Prostate gland (tissue), 2 donors: ENCODE data around the gene RNU5B-1. TPM values are rescaled to one million over a fixed set of nuclear protein-coding genes. Genes with fewer than 3 reads are reported as not detected.

Experiments
- DNase-seq: peaks from one replicate; pipeline ENCODE4 v3.0.0-alpha.2; 2019; ENCODE audit warnings: low spot score
- H3K27ac ChIP-seq, 2 donors: fragments of 200-600 bp; sonication (generic); 2 replicates each; pipeline ENCODE4 v1.5.1; 2017 to 2019
- H3K27me3 ChIP-seq: fragments of 200-600 bp; sonication (generic); replicated peaks from 2 replicates; pipeline ENCODE4 v1.5.1; 2019; ENCODE audit not compliant: insufficient read depth
- H3K36me3 ChIP-seq, 2 donors: fragments of 200-600 bp; sonication (generic); 1 replicate in 1 of 2; 2 replicates in 1 of 2; pipeline versions ENCODE4 v1.5.1 to v1.8.1; 2017 to 2019
- H3K4me1 ChIP-seq: fragments of 200-600 bp; sonication (generic); replicated peaks from 2 replicates; pipeline ENCODE4 v1.5.1; 2019
- H3K4me3 ChIP-seq, 2 donors: fragments of 200-600 bp; sonication (generic); 2 replicates each; pipeline ENCODE4 v1.5.1; 2017 to 2019
- H3K9me3 ChIP-seq: fragments of 200-600 bp; sonication (generic); 2 replicates; pipeline ENCODE4 v1.5.1; 2017
- CTCF ChIP-seq, 4 experiments: fragments of 200-600 bp in 2 of 4; fragments of 450-650 bp in 2 of 4; sonication (generic) in 2 of 4; IDR thresholded peaks; 1 replicate in 3 of 4; 2 replicates in 1 of 4; pipeline ENCODE4 v1.5.1; 2016 to 2019; ENCODE audit warnings: antibody characterized with exemption in 4 of 4, mild to moderate bottlenecking in 2 of 4, moderate library complexity in 2 of 4
- POLR2A ChIP-seq: fragments of 450-650 bp; IDR thresholded peaks from one replicate; pipeline ENCODE4 v1.6.1; 2016; ENCODE audit warnings: antibody characterized with exemption, mild to moderate bottlenecking
- POLR2AphosphoS5 ChIP-seq: sonication (generic); formaldehyde crosslinking; IDR thresholded peaks from one replicate; pipeline ENCODE4 v1.6.1; 2017; ENCODE audit warnings: antibody characterized with exemption
- WGBS: methylation state at CpG from one replicate; pipeline ENCODE4 v1.1.5; 2018; 5-methylcytosine and 5-hydroxymethylcytosine counted together
- intact Hi-C: fragments of 100-400 bp; cut with DNase I; formaldehyde crosslinking; loops from one replicate; pipeline ENCODE4 v1.14.2; 2022
- total RNA-seq, 2 donors: library from RNA; depleted of rRNA; stranded (reverse); fragments of >200 nt; gene quantifications; one replicate each; pipeline ENCODE4 v1.1.0, GENCODE V29; 2016

RNU5B-1 gene
- total RNA-seq, result not detected

DNA sequence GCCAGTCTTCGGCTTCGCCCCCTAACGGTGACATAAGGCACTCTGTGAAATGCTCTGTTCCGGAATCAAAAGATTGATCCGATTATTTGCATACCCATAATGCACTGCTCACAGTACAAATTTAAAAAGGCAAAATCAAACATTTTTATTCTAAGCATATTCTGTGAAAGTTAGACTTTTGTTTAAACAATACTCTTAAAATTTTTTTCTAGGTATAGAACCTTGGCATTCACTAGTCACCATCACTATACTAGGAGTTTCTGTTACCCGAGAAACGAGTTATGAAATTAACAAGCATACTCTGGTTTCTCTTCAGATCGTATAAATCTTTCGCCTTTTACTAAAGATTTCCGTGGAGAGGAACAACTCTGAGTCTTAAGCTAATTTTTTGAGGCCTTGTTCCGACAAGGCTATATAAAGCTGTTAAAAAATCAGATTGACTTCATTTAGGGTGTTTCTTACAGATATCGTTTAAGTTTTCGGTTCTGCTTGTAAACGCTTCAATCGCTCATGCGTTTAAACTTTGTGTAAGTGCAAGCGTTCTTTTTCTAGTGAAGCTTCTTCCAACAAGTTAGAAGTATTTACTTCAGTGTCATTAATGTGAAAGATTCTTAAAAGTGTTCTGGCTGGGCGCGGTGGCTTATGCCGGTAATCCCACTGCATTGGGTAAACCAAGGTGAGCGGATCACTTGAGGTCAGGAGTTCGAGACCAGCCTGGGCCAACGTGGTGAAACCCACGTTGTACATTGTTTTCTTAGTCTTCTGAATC lies at the start of gene RNU5B-1:
Gene RNU5B-1, plus strand, starts transcription at position 297 of the 769 bp plus-strand sequence.
- TF ChIP-seq POLR2AphosphoS5, result peak; percentile 89
- TF ChIP-seq POLR2A, result peak; percentile 88
- TF ChIP-seq CTCF (IDR thresholded peaks at IDR 0.05), result peak; percentile 61 to 88 (median 80)
- under 1% methylated on average over 24 of the region's 24 CpGs for WGBS
- Histone ChIP-seq H3K36me3 (no peaks in the 10 kb centered on the region), H3K27ac (peak within 1 kb of the TSS; percentile 84 to 87), H3K9me3 (no peaks in the 10 kb centered on the region), H3K27me3 (no peaks in the 10 kb centered on the region), H3K4me3 (peak within 1 kb of the TSS; percentile 40 to 45), H3K4me1 (no peaks in the 10 kb centered on the region)
- intact Hi-C loops, result no loop called here
- peak; percentile 66 for DNase-seq

- Histone ChIP-seq H3K36me3 (no peaks in the 10 kb centered on the region), H3K27me3 (no peaks in the 10 kb centered on the region), H3K9me3 (no peaks in the 10 kb centered on the region), H3K4me3 (no peak overlapping the region), H3K27ac (no peak overlapping the region), H3K4me1 (peaks cover 4% of the 10 kb centered on the region)
- intact Hi-C loops, result no loop called here
- 94% methylated on average over 1 of the region's 1 CpG for WGBS
- no peak for DNase-seq
- TF ChIP-seq POLR2AphosphoS5, result no peak
- TF ChIP-seq POLR2A, result no peak
- no peak for TF ChIP-seq CTCF (IDR thresholded peaks at IDR 0.05)
Observed at GRCh38 chr15:65254758-65255157, 49.7 kb upstream of the RNU5B-1 start.

DNA sequence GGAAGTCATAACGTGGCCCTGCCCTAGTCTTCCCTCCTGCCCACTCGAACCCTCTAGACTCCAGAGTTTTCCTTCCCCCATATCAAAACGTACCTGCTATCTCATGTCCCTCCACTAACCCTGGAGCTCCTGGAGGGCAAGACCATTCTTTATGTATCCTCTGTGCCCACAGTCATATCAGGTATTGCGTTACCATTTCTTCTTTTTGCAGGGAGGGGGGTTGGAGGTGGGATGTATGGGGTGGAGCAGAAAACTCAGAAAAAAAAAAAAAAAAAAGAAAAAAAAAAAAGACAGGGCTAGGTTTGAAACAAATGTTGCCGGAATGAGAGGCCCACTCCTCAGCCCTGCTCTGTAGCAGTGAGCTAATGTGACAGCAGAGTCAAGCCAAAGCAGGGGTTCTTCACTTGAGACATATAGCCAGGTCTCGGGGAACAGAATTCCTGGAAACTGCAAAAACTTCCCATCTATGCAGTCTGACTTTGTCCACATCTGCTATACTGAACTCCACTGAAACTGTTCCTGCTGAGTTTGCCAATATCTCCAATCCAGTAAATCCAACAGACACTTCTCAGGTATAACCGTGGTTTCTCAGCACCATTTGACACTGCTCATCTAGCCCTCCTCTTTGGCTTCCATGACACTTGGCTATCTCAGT lies 48.9 kb upstream of the RNU5B-1 start:
- Histone ChIP-seq H3K9me3 (no peaks in the 10 kb centered on the region), H3K36me3 (no peaks in the 10 kb centered on the region), H3K4me3 (no peak overlapping the region), H3K4me1 (peaks cover 4% of the 10 kb centered on the region), H3K27me3 (no peaks in the 10 kb centered on the region), H3K27ac (no peak overlapping the region)
- 92% methylated on average over 7 of the region's 7 CpGs for WGBS
- intact Hi-C loops, result no loop called here
- TF ChIP-seq CTCF (IDR thresholded peaks at IDR 0.05), result no peak
- no peak for TF ChIP-seq POLR2A
- TF ChIP-seq POLR2AphosphoS5, result no peak
- DNase-seq, result no peak

DNA sequence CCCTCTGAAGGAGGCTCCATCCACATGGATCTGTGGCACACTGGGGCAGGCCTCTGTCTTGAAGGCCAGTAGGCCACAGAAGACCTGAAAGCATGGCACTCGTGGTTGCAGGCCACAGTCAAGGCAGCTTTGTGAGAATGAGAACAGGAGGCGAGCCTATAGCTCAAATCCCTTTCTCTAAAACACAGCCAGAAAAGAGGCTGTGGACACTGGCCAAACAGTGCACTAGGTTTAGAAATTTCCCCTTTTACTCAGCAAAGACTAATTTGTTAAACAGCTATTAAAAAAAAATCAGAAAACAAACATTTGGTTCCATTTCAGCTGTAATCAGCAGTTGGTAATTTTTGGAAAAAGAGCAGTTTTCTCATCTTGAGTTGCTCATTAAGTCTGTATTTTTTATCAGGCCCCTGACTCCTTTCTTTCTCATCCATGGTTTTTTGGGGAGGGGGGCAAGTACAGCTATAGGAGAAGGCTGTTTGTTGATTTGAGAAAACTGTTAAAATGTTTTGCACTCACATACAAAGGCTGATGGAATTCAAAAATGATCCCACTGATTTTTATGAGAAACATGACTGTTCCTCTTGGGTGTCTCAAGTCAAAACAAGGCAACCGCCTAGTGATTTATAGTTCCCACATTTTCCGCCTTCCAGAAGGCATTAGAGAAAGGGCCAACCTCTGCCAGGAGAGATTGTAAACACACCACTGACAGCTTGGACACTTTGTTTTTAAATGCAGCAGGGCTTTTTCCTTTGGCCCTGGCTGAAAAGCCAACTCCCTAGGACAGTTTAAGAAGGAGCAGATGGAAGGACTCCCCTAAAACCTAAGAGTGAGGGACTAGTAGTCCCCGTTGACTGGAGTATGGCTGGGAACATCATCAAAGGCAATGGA lies 45.9 kb upstream of the RNU5B-1 start:
- Histone ChIP-seq H3K27ac (peak overlapping the region; percentile 35 to 68), H3K36me3 (no peaks in the 10 kb centered on the region), H3K4me1 (peaks cover 4% of the 10 kb centered on the region), H3K4me3 (no peak overlapping the region), H3K9me3 (no peaks in the 10 kb centered on the region), H3K27me3 (no peaks in the 10 kb centered on the region)
- TF ChIP-seq CTCF (IDR thresholded peaks at IDR 0.05) (no peak), POLR2AphosphoS5 (peak; percentile 84), POLR2A (no peak)
- intact Hi-C loops, result no loop called here
- DNase-seq, result peak; percentile 77
- WGBS, result 21% methylated on average over 5 of the region's 5 CpGs
